GM19351 (cell line): Measurements from ENCODE around the gene HECW1.
"Not testable (repeated sequence)": the region's sequence is repeated elsewhere in the genome, so short reads cannot be mapped to it uniquely, and the experiment has no call there.

Experiments
- ATAC-seq: cut with Tn5 transposase; IDR thresholded peaks from one replicate; pipeline ENCODE4 v1.9.1; 2021; ENCODE audit warnings: mild to moderate bottlenecking, moderate library complexity; ENCODE audit not compliant: unreplicated experiment

The HECW1 gene

GRCh38 chr7:43560742-43561330 lies 448.4 kb downstream of the HECW1 start:
- ATAC-seq, result no peak

GRCh38 chr7:43562383-43562782 lies 449.9 kb downstream of the HECW1 start:
- ATAC-seq, result no peak

DNA sequence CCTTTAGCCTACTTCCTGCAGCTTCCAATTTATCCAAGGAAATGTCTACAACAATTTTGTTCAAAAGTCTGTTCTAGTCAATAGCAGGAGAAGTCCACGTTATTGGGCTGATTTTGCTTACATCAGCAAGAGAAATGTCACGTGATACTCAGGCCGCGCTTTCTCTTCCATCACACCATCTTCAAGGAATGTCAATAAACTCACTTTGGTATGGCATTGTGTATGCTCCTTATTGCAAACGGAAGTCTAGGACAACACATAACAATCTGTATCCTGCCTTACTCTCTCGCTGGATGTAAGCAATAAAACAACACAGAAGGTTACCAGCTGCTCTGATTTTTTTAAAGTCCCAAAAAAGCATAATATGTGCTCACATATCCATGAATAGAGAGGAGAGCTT lies 453.3 kb downstream of the HECW1 start:
- no peak for ATAC-seq

GRCh38 chr7:43568529-43568928 lies 456.1 kb downstream of the HECW1 start:
- no peak for ATAC-seq

DNA sequence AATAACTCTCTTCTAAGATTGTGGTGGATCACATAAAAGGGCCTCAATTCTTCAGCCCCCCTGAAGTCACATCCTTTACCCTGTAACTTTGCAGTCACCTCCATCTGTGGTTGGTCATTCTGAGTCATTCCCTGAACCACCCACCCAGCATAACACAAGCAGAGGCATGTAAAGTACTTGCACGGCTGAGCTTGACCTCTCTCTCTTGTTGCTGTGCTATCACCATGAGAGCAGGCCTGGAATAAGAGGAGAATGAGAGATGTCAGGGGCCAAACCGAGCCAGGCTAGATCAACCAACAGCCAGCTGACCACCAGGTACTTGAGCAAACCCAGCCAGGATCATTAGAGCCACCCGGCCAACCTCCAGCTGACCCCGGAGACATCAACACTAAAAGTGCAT lies 457.0 kb downstream of the HECW1 start:
- peak; percentile 81 for ATAC-seq

- peak; percentile 73 for ATAC-seq
Measured at GRCh38 chr7:43570688-43571365, 458.4 kb downstream of the HECW1 start.

DNA sequence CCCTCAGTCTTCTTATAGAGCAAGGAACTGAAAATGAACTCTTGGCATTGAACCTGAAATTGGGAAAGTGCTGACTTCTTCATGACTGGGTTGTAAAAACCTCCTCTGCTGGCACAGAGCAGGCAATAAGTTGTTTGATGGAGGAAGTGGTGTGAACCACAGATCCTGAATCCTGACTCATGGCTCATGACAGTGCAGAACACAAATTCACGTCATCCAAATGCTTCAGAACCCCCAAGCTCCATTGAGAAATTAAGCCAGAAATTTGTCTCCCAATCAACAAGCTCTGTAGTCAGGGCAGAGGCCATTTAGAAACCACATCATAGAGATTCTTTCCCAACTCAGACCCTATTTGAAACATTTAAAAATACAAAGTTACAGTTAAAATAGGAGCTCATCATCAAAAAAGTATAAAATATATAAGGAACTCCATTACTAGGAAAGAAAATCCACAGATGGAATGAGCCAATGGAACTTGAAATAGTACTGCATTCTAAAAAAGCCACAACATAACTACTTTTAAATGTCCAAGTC lies 460.1 kb downstream of the HECW1 start:
- no peak for ATAC-seq

GRCh38 chr7:43573832-43574231 lies 461.4 kb downstream of the HECW1 start:
- ATAC-seq, result not testable (repeated sequence)

DNA sequence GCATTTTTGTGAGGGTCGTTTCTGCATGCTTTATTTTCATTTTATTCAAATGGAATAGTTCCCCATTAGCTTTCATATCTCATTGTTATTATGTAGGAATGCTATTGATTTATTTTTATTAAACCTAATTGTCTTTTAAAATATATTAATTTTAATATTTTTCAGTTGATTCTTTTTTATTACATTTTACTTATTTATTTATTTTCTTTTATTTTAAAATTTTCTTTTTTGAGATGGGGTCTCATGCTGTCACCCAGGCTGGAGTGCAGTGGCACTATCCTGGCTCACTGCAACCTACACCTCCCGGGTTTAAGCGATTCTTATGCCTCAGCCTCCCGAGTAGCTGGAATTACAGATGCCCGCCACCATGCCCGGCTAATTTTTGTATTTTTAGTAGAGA lies 463.1 kb downstream of the HECW1 start:
- ATAC-seq, result no peak

DNA sequence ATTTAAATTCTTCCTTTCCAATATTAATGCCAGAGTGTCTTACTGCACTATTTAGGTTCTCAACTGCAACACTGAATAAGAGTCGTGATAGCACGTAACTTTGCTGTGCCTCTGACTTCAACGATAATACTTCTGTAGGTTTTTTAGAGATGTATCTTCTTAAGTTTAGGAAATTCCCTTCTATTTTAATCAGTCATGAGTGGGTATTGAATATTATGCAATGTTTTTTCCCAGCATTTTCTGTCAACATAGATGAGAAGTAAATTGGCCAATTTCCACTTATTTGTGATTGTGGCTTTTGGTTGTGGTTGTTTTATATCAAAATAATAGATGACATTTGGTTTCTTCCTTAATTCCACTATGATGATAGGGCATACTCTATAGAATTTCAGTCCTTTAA lies 463.8 kb downstream of the HECW1 start:
- no peak for ATAC-seq

DNA sequence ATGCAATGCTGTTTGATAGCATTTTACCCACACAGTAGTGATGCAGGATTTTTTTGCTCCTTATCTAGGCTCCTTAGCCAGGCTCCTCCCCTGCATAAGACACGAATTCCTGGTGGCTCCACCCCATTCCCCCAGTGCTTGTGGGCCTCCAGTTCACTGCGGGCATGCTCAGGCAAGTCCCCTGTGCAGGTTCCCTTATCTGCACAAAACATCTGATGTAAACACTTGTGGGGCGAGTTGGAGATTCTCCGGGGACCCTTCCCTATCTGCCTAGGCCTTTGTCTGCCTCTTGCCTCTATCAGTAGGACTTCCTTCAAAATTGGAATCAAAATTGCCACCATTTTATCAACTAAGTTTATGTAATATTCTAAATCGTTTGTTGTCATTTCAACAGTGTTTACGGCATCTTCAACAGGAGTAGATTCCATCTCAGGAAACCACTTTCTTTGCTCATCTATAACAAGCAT lies 465.1 kb downstream of the HECW1 start:
- ATAC-seq, result no peak

GRCh38 chr7:43582503-43583423 lies 470.3 kb downstream of the HECW1 start, which contains the start of gene STK17A:
TSS of gene STK17A (plus strand) at chr7:43583108. CDS start at chr7:43583244, 136 bp downstream.
- peak; percentile 60 for ATAC-seq

DNA sequence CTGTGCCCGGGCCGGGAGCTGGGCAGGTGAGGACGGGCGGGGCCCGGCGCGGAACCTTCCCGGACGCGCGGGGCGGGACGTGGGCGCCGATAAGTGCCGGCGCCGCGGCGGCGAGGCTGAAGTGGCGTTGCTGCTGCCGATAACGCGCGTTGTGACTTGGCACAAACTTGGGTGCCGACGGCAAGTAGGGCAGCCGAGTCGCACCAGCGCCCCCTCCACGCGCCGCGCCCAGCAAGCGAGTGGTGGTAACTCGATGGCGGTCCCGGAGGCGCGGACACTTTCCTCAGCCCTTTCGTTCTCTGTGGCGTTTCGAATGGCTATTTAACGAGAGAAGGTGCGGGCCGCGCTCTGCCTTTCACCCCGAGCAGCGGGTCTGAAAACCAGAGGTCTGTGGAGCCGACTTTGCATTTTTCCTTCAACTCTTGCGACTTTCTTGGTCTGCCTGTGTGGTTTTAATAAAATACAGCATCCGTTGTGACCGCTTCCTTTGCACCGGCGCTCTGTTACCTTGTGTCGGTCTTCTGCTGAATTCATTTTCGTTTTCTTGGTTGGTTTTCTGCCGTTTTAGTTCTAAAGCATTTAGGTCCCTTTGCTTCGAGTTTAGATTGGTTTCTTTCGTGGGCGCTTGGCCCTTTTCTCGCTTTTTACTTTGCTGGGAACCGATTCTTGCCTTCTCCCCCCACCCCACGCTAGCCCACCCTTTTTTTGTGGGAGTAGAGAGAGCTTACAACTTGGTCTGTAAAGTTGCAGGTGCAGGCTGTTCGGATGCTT lies 471.2 kb downstream of the HECW1 start:
- ATAC-seq, result peak; percentile 22

GRCh38 chr7:43584195-43584586 lies 471.7 kb downstream of the HECW1 start:
- ATAC-seq, result no peak

DNA sequence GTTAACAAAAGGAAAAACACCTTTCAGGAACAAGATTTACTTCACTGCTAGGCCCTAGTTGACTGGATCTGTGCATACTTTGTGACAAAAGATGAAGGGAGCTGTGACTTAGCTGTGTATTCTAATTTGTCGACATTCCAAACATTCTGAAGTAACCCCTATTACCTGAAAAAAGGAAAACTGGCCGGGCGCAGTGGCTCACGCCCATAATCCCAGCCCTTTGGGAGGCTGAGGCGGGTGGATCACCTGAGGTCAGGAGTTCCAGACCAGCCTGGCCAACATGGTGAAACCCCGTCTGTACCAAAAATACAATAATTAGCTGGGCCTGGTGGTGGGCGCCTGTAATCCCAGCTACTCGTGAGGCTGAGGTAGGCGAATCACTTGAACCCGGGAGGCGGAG lies 472.3 kb downstream of the HECW1 start:
- ATAC-seq, result not testable (repeated sequence)

DNA sequence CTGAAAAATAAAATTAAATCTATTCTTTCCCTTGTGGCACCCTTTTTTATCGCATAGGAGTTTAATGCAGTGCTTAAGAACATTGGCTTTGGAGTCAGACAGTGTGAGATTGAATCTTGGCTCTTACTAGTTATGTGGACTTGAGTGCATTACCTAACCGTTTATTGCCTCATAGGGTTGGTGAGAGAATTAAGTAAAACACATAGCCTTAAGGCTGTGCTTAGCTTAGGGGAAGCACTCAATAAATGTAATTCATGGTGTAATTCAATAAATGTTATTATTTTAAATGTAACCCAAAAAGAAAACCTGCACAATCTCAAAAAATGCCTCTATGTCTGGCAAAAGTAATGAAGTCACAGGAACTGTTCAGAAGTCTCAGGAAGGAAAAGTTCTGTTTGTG lies 473.1 kb downstream of the HECW1 start:
- no peak for ATAC-seq

DNA sequence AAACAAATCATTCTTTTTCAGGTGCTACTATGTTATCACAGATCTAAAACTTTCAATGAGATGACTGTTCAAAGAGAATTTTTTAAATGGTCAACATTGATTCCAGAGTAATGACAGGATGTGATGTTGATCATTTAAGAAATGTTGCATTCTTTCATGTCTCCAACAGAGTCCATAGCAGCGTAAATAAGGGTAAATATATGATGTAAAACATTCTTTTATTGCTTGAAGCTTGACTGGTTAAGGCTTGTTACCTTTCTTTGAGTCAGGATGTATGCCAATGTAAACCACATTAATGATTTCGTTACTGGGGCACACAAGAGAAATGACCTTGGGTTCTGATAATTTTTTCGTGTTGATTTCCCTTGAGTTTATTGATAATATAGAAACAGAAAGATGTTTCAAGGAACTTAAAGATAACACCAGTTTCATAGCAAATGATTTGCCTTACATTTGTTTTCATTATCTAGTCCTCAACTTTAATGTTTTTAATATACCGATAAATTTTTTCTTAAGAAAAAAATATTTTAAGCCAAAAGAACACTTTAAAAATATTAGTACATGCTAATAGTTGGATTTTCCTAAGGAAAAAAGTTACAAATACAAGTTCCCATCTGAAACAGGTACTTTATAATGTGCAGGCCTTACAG lies 473.9 kb downstream of the HECW1 start:
- no peak for ATAC-seq

- no peak for ATAC-seq
Measured at GRCh38 chr7:43588477-43589132, 476.2 kb downstream of the HECW1 start.

DNA sequence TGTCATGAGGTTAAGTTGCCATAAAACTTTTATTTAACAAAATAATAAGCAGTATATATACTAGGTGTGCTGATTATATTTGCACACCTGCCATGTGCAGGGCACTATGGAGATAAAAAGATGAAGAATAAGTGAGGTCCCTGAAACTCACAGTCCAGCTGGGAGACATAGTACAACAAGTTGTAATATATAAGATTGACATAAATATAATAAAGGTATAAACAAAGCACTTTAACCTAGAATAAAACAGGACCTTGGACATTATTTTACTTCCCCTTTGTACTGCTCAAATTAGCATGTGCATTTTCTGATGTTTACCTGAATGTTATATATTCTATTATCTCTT lies 476.7 kb downstream of the HECW1 start:
- ATAC-seq, result no peak

- no peak for ATAC-seq
Measured at GRCh38 chr7:43589728-43590127, 477.3 kb downstream of the HECW1 start.
